Endothelial cell (in vitro differentiated cells): ENCODE results near the gene CYTH1. TPM values are rescaled to one million over a fixed set of nuclear protein-coding genes. Genes with fewer than 3 reads are reported as not detected.
A peak's percentile ranks its signal among the peaks of the same experiment; 100 is the strongest.

Experiments
- DNase-seq: peaks from one replicate; pipeline ENCODE4 v3.0.0; 2021; ENCODE audit warnings: low spot score
- H3K27ac Mint-ChIP-seq: one replicate; pipeline ENCODE4 v1.8.0; 2021; ENCODE audit warnings: mixed read lengths, inconsistent platforms; ENCODE audit not compliant: unreplicated experiment
- H3K27me3 Mint-ChIP-seq: one replicate; pipeline ENCODE4 v1.8.0; 2021; ENCODE audit warnings: mild to moderate bottlenecking, moderate library complexity, mixed read lengths, inconsistent platforms; ENCODE audit not compliant: unreplicated experiment
- H3K36me3 Mint-ChIP-seq: one replicate; pipeline ENCODE4 v1.8.0; 2021; ENCODE audit warnings: mild to moderate bottlenecking, low read depth, mixed read lengths, inconsistent platforms; ENCODE audit not compliant: unreplicated experiment
- H3K4me1 Mint-ChIP-seq: one replicate; pipeline ENCODE4 v1.8.0; 2021; ENCODE audit warnings: mild to moderate bottlenecking, mixed read lengths, inconsistent platforms; ENCODE audit not compliant: unreplicated experiment
- H3K4me3 Mint-ChIP-seq: one replicate; pipeline ENCODE4 v1.8.0; 2021; ENCODE audit warnings: mild to moderate bottlenecking, mixed read lengths, inconsistent platforms; ENCODE audit not compliant: unreplicated experiment
- H3K9me3 Mint-ChIP-seq: one replicate; pipeline ENCODE4 v1.8.0; 2021; ENCODE audit warnings: mixed read lengths, inconsistent platforms; ENCODE audit not compliant: unreplicated experiment
- total RNA-seq: library from RNA; stranded (reverse); fragmentation: NEBNext Ultra II Directional; extraction: Animal tissue kit (Norgen Biotek cat#: 25700); gene quantifications from one replicate; pipeline ENCODE4 v1.2.1, GENCODE V29; 2021; ENCODE audit not compliant: unreplicated experiment
- TF ChIP-seq, protein P1 (sequence below): fragments of 200-600 bp; sonication (generic); IDR thresholded peaks from one replicate; pipeline ENCODE4 v1.5.0; 2021; ENCODE audit warnings: antibody characterized with exemption; ENCODE audit not compliant: unreplicated experiment

Gene CYTH1
- total RNA-seq, 1 donor from 2014 or later = 73.3 TPM

DNA sequence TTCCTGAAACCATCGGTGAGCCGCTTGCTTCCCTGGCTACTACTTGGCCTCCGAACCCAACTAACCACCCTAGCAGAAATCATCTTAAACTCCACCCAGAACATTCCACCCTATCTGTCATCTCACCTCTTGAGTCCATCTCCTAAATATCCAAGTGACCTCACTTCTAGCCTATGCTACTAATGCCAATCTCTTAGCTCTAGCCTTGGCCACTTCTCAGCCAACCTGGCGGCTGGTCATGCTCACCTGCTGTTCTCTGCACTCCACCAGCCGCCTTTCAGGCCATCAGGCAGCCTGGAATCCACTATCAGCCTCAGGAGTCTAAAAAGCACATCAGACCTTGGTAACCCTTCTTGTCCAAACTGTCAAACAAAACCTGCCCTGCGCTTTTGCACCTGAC lies 11.9 kb upstream of the CYTH1 start:
- H3K27me3 Mint-ChIP-seq = peaks cover 5% of the 10 kb centered on the region
- peak overlapping the region; percentile 17 for H3K4me3 Mint-ChIP-seq
- no peaks in the 10 kb centered on the region for H3K9me3 Mint-ChIP-seq
- peaks cover 50% of the 10 kb centered on the region for H3K36me3 Mint-ChIP-seq
- TF ChIP-seq, protein P1, sequence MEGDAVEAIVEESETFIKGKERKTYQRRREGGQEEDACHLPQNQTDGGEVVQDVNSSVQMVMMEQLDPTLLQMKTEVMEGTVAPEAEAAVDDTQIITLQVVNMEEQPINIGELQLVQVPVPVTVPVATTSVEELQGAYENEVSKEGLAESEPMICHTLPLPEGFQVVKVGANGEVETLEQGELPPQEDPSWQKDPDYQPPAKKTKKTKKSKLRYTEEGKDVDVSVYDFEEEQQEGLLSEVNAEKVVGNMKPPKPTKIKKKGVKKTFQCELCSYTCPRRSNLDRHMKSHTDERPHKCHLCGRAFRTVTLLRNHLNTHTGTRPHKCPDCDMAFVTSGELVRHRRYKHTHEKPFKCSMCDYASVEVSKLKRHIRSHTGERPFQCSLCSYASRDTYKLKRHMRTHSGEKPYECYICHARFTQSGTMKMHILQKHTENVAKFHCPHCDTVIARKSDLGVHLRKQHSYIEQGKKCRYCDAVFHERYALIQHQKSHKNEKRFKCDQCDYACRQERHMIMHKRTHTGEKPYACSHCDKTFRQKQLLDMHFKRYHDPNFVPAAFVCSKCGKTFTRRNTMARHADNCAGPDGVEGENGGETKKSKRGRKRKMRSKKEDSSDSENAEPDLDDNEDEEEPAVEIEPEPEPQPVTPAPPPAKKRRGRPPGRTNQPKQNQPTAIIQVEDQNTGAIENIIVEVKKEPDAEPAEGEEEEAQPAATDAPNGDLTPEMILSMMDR = no peak
- H3K4me1 Mint-ChIP-seq = peaks cover 25% of the 10 kb centered on the region
- H3K27ac Mint-ChIP-seq = peak overlapping the region; percentile 28
- DNase-seq = no peak

- Mint-ChIP-seq H3K27ac (no peak overlapping the region), H3K27me3 (peaks cover 3% of the 10 kb centered on the region), H3K4me3 (no peak overlapping the region), H3K36me3 (peaks cover 44% of the 10 kb centered on the region), H3K4me1 (peaks cover 22% of the 10 kb centered on the region), H3K9me3 (no peaks in the 10 kb centered on the region)
- TF ChIP-seq, protein P1 = no peak
- DNase-seq = no peak
These were observed 11.3 kb upstream of the CYTH1 start for GRCh38 chr17:78793415-78793814.

DNA sequence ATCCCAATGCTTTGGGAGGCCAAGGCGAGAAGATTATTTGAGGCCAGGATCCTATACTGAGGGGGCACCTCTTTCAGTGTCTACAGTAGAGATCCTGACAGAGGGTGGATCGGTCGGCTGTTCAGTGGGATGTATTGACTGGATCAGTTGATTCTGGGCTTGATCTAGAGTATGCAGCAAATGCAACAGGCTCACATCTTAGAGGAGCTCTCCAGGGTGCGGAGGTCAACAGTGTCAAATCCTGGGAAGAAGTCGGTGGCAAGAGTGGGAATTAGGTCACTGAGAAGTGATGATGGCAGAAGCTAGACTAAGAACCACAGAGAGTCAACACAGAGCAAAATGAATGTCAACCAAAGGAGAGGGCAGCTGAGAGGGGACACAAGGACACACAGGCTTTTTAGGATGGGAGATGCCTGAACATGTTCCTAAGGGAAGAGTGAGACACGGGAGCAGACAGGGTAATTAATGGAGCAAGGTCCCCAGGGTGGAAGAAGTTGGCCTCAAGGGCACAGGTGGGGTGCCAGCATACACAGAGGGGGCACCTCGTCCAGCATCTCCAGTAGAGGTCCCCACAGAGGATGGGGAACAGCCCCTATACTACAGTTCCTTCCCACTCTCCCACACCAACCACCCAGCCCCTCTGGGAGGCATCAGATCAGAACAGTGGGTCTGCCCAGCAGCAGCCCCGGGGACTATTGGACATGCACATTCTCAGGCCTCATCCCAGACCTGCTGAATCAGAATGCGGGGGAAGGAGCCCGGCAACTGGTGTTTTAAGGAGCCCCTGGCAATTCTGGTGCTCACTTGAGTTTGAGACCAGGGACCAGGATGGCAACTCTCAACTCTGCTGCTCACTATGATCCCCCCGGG lies 10.0 kb upstream of the CYTH1 start:
- Mint-ChIP-seq H3K27me3 (peaks cover 3% of the 10 kb centered on the region), H3K4me3 (peak overlapping the region; percentile 35), H3K4me1 (peaks cover 21% of the 10 kb centered on the region), H3K9me3 (no peaks in the 10 kb centered on the region), H3K27ac (peak overlapping the region; percentile 14), H3K36me3 (peaks cover 40% of the 10 kb centered on the region)
- no peak for DNase-seq
- TF ChIP-seq, protein P1 = no peak

DNA sequence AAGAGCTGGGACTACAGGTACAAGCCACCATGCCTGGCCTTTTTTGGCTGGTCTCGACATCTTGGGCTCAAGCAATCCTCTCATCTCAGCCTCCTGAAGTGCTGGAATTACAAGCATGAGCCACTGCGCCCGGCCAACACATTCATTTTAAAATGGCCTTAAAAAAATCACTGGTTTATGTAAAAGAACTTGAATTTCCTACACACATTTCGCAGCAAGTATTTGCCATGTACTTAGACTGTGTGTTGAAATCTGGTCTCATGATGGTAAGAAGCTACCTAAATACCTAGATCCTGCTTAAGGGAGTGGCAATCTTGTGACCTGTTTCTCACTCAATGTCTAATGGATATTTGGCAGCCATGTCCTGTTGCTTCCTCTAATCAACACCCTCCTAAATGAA lies 8.5 kb upstream of the CYTH1 start:
- H3K4me1 Mint-ChIP-seq = peaks cover 6% of the 10 kb centered on the region
- TF ChIP-seq, protein P1 = no peak
- DNase-seq = no peak
- peaks cover 28% of the 10 kb centered on the region for H3K36me3 Mint-ChIP-seq
- no peak overlapping the region for H3K4me3 Mint-ChIP-seq
- no peaks in the 10 kb centered on the region for H3K9me3 Mint-ChIP-seq
- H3K27me3 Mint-ChIP-seq = no peaks in the 10 kb centered on the region
- no peak overlapping the region for H3K27ac Mint-ChIP-seq

DNA sequence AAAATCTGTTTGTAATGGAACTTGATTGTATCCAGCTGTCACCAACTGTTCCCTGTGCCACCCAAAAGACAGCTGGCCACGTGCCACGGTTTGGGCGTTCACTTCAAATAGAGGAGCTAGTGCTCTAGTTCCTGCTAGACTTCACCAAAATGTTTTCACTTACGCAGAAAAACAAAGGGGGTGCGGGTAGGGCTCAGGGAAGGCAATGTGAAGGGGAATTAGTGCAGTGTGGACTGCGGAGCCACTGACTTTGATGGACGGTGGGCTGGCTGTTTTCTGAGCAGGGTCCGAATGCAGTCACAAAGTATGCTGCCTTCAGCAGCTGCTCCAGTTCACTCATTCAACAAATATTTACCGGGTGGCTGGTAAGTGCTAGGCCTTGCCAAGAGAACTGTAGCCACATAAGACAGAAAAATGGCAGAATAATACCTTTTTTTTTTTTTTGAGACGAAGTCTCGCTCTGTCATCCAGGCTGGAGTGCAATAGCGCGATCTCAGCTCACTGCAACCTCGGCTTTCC lies 7.6 kb upstream of the CYTH1 start:
- Mint-ChIP-seq H3K9me3 (no peaks in the 10 kb centered on the region), H3K4me3 (no peak overlapping the region), H3K27ac (no peak overlapping the region), H3K4me1 (peaks cover 4% of the 10 kb centered on the region), H3K27me3 (no peaks in the 10 kb centered on the region), H3K36me3 (peaks cover 28% of the 10 kb centered on the region)
- TF ChIP-seq, protein P1 = no peak
- DNase-seq = no peak
